Fibroblast of lung (primary cell): ENCODE data around the gene CHCHD10.

Experiments
- EZH2 ChIP-seq: IDR thresholded peaks from 2 replicates; pipeline ENCODE4 v1.5.1; 2012; ENCODE audit warnings: low read length, control low read depth, mild to moderate bottlenecking; ENCODE audit errors: missing control alignments
- TF ChIP-seq, protein P1 (sequence below), 2 donors: IDR thresholded peaks in 1 of 2; conservative IDR thresholded peaks in 1 of 2; 1 replicate in 1 of 2; 2 replicates in 1 of 2; pipeline ENCODE4 v1.5.1; 2011 to 2012; ENCODE audit warnings: low read length in 2 of 2, control low read depth in 1 of 2, inconsistent platforms in 1 of 2, low read depth in 1 of 2, mild to moderate bottlenecking in 1 of 2

DNA sequence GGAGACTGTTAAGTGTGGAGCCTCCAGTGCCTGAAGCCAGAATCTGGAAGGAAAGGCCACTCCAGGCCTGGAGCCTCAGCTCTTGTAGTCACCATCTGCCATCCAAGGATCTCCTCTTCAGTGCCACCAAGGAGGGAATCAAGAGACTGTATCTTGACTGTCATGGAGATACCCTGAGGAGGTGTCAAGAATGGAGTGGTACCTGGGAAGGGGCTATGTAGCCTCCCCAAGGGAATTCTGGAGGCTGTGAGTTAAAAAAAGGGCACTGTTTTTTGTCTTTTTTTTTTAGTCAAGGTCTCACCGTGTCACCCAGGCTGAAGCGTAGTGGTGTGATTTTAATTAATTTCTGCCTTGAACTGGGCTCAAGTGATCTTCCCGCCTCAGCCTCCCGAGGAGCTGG is 8.2 kb downstream of the CHCHD10 start:
- TF ChIP-seq, protein P1, sequence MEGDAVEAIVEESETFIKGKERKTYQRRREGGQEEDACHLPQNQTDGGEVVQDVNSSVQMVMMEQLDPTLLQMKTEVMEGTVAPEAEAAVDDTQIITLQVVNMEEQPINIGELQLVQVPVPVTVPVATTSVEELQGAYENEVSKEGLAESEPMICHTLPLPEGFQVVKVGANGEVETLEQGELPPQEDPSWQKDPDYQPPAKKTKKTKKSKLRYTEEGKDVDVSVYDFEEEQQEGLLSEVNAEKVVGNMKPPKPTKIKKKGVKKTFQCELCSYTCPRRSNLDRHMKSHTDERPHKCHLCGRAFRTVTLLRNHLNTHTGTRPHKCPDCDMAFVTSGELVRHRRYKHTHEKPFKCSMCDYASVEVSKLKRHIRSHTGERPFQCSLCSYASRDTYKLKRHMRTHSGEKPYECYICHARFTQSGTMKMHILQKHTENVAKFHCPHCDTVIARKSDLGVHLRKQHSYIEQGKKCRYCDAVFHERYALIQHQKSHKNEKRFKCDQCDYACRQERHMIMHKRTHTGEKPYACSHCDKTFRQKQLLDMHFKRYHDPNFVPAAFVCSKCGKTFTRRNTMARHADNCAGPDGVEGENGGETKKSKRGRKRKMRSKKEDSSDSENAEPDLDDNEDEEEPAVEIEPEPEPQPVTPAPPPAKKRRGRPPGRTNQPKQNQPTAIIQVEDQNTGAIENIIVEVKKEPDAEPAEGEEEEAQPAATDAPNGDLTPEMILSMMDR (conservative IDR thresholded peaks at IDR 0.05 in 1 of 2, IDR thresholded peaks at IDR 0.05 in 1 of 2; ENCODE audit: low read depth in 1 of 2, low read length in 2 of 2): no peak
- TF ChIP-seq EZH2: no peak
